ENCODE measurements around the gene RBBP4.

- TF ChIP-seq CTCF (conservative IDR thresholded peaks at IDR 0.05; ENCODE audit: low read depth, low read length): no peak
- no peak for TF ChIP-seq EZH2 (IDR thresholded peaks at IDR 0.05; ENCODE audit: borderline replicate concordance, low read depth, low read length, poor library complexity, severe bottlenecking)
Measured at GRCh38 chr1:32705516-32705915, 54.5 kb downstream of the RBBP4 start.
